NCI-H524 (cell line): ENCODE measurements around the gene SETBP1.

ENCODE experiments used
- DNase-seq, 2 experiments: peaks; one replicate each; lab custom pipeline; 2025; lab: John Stamatoyannopoulos, UW

SETBP1 gene

DNA sequence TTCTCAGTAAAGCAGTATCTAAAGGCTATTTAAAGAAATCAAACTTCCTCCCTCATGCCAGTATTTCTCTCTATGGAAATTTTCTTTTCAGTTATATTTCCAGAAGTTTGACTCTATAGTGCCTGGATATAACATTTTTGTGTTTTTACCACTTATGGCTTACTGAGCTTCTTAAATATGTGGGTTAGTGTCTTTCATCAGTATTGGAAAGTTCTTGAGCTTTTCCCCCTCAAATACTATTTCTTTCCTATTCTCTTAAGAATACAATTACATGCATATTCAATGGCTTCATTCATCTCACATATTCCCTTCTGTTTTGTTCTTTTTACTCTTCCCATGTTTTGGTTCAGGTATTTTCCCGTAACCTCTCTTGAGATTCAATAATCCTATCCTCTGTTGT, 432.0 kb downstream of the SETBP1 start:
- no peak for DNase-seq

GRCh38 chr18:45116116-45116515, 435.4 kb downstream of the SETBP1 start:
- no peak for DNase-seq
